K562 (cell line): Measurements from ENCODE around the gene MRM2. TPM values are rescaled to one million over a fixed set of nuclear protein-coding genes. Genes with fewer than 3 reads are reported as not detected.

Experiments used
- AFF4 ChIP-seq: sonication (generic); formaldehyde crosslinking; IDR thresholded peaks from 2 replicates; pipeline ENCODE4 v1.8.0; 2023; ENCODE audit warnings: mild to moderate bottlenecking, missing genetic modification reagents
- DACH1 ChIP-seq: fragments of 450-650 bp; IDR thresholded peaks from 2 replicates; pipeline ENCODE4 v1.6.1; 2018; ENCODE audit not compliant: partially characterized antibody
- E2F6 ChIP-seq, 2 experiments: IDR thresholded peaks; 2 replicates each; pipeline ENCODE4 v1.6.1; 2011; ENCODE audit warnings: borderline replicate concordance in 1 of 2, control low read depth in 1 of 2, low read depth in 1 of 2, low read length in 1 of 2, mild to moderate bottlenecking in 1 of 2, mixed read lengths in 1 of 2, moderate library complexity in 1 of 2; ENCODE audit not compliant: insufficient read depth in 1 of 2, insufficient read length in 1 of 2, poor library complexity in 1 of 2, severe bottlenecking in 1 of 2; ENCODE audit errors: extremely low read depth in 1 of 2
- ETS2 ChIP-seq: IDR thresholded peaks from 2 replicates; pipeline ENCODE4 v1.6.1; 2016; ENCODE audit warnings: borderline replicate concordance, missing genetic modification characterization, mild to moderate bottlenecking, moderate library complexity, missing compliant biosample characterization; ENCODE audit not compliant: poor library complexity, severe bottlenecking
- JUND ChIP-seq, 2 experiments: IDR thresholded peaks; 2 replicates in 1 of 2; 3 replicates in 1 of 2; pipeline ENCODE4 v1.6.1; 2011; ENCODE audit warnings: borderline replicate concordance in 2 of 2, low read depth in 2 of 2, low read length in 2 of 2, improper control_type of control experiment in 1 of 2, missing biosample characterization in 1 of 2, missing genetic modification characterization in 1 of 2, missing genetic modification reagents in 1 of 2
- MYBL2 ChIP-seq, 2 experiments: fragments of 450-650 bp in 1 of 2; sonication (generic) in 1 of 2; formaldehyde crosslinking in 1 of 2; IDR thresholded peaks; 2 replicates each; pipeline versions ENCODE4 v1.6.1 to v1.8.1; 2017 to 2022; ENCODE audit warnings: borderline replicate concordance in 1 of 2, inconsistent platforms in 1 of 2, low read depth in 1 of 2, mild to moderate bottlenecking in 1 of 2, missing genetic modification reagents in 1 of 2, moderate library complexity in 1 of 2
- PBX2 ChIP-seq, 2 experiments: IDR thresholded peaks in 1 of 2; conservative IDR thresholded peaks in 1 of 2; 2 replicates each; pipeline ENCODE4 v1.6.1; 2016; ENCODE audit warnings: low read depth in 2 of 2, mild to moderate bottlenecking in 1 of 2, missing compliant biosample characterization in 1 of 2, missing genetic modification characterization in 1 of 2, moderate library complexity in 1 of 2
- PCBP1 ChIP-seq: fragments of 200-400 bp; formaldehyde crosslinking; IDR thresholded peaks from 2 replicates; pipeline ENCODE4 v1.6.1; 2018; ENCODE audit warnings: mild to moderate bottlenecking, low read depth, low read length; ENCODE audit not compliant: poor library complexity, severe bottlenecking
- RB1 ChIP-seq: fragments of 450-650 bp; IDR thresholded peaks from 2 replicates; pipeline ENCODE4 v1.6.1; 2017; ENCODE audit warnings: low read depth, mild to moderate bottlenecking
- SRSF7 ChIP-seq: fragments of 200-400 bp; formaldehyde crosslinking; optimal IDR thresholded peaks from 2 replicates; pipeline ENCODE3; 2017; ENCODE audit warnings: mild to moderate bottlenecking, low read depth, low read length
- ZNF175 ChIP-seq: fragments of 200-800 bp; sonication (Bioruptor generic); IDR thresholded peaks from 2 replicates; pipeline ENCODE4 v1.6.1; 2016; ENCODE audit warnings: low read depth, mild to moderate bottlenecking, missing genetic modification characterization, missing compliant biosample characterization
- ZNF717 ChIP-seq: fragments of 250-450 bp; sonication (Bioruptor Pico); IDR thresholded peaks from 2 replicates; pipeline ENCODE4 v1.5.0; 2021
- ZNF780A ChIP-seq: fragments of 250-450 bp; sonication (Bioruptor Pico); IDR thresholded peaks from 2 replicates; pipeline ENCODE4 v1.5.0; 2021; ENCODE audit warnings: mild to moderate bottlenecking
- polyA plus RNA-seq, 8 experiments: library from polyadenylated mRNA; depleted of rRNA in 4 of 8; stranded (reverse) in 5 of 8; unstranded in 3 of 8; fragments of >200 nt; fragmentation: Nextera tagmentation in 2 of 8; fragmentation: Illumina TruSeq in 1 of 8; extraction: Ambion mirVana in 2 of 8; extraction: Trizol in 1 of 8; gene quantifications; 2 replicates each; pipeline versions ENCODE4 v1.2.1 to v1.2.3, GENCODE V29; 2011 to 2014; ENCODE audit warnings: inconsistent platforms in 1 of 8, missing spikeins in 1 of 8
- total RNA-seq, 7 experiments: library from RNA; depleted of rRNA in 6 of 7; stranded (reverse); fragments of >200 nt in 6 of 7; fragmentation: Illumina TruSeq in 2 of 7; extraction: Trizol in 2 of 7; gene quantifications; 2 replicates each; pipeline versions ENCODE4 v1.2.1 to v1.2.3, GENCODE V29; 2011 to 2021; ENCODE audit warnings: low replicate concordance in 1 of 7

The MRM2 gene
- total and polyA plus RNA-seq, 9 of the 15 experiments (the other 6 are each of a cell fraction or from before 2014, with no cell fraction given), result 32.4 to 116 (median 50.5) TPM

- TF ChIP-seq MYBL2 (IDR thresholded peaks at IDR 0.05; ENCODE audit: low read depth) (no peak), MYBL2 (CRISPR knock-in tag; IDR thresholded peaks at IDR 0.05; ENCODE audit: borderline replicate concordance) (no peak), ZNF717 (CRISPR knock-in tag) (no peak), DACH1 (no peak), PCBP1 (no peak), ETS2 (tag) (no peak), ZNF780A (CRISPR knock-in tag) (no peak), ZNF175 (no peak), PBX2 (CRISPR knock-in tag; IDR thresholded peaks at IDR 0.05; ENCODE audit: low read depth) (no peak), PBX2 (tag; conservative IDR thresholded peaks at IDR 0.05; ENCODE audit: low read depth) (0 out of 2 replicates have a peak, but pooled peaks have one; percentile 10), SRSF7 (no peak), E2F6 (IDR thresholded peaks at IDR 0.05; ENCODE audit: borderline replicate concordance in 1 of 2, extremely low read depth in 1 of 2, insufficient read depth in 1 of 2, insufficient read length in 1 of 2, low read depth in 1 of 2, low read length in 1 of 2, poor library complexity in 1 of 2, severe bottlenecking in 1 of 2) (peak in 1 of 2 experiments; percentile 44), JUND (IDR thresholded peaks at IDR 0.05; ENCODE audit: borderline replicate concordance, low read depth, low read length) (no peak), JUND (tag; IDR thresholded peaks at IDR 0.05; ENCODE audit: borderline replicate concordance, low read depth, low read length) (no peak; the same call in 2 of the 3 replicates), AFF4 (CRISPR knock-in tag) (no peak), RB1 (no peak)
Observed at GRCh38 chr7:2282185-2282751, 40.3 kb upstream of the MRM2 start (continued).
